Stimulated activated naive CD8-positive, alpha-beta T cell treated with anti-CD3 and anti-CD28 coated beads, Interleukin-15, Interleukin-2, amounts not matched to agents 100 ng/mL and 50 ng/mL, for 24 hours (primary cell): Measurements from ENCODE around the gene TRIM65.

Source experiments
- H3K27ac Mint-ChIP-seq: one replicate; pipeline ENCODE4 v1.8.0; 2021; ENCODE audit warnings: mild to moderate bottlenecking, mixed read lengths
- H3K27me3 Mint-ChIP-seq: one replicate; pipeline ENCODE4 v1.8.0; 2021; ENCODE audit warnings: mixed read lengths
- H3K36me3 Mint-ChIP-seq: one replicate; pipeline ENCODE4 v1.8.0; 2021; ENCODE audit warnings: low read depth, mixed read lengths
- H3K4me1 Mint-ChIP-seq: one replicate; pipeline ENCODE4 v1.8.0; 2021; ENCODE audit warnings: low read depth, mixed read lengths
- H3K4me3 Mint-ChIP-seq: one replicate; pipeline ENCODE4 v1.8.0; 2021; ENCODE audit warnings: mild to moderate bottlenecking, mixed read lengths
- H3K9me3 Mint-ChIP-seq: one replicate; pipeline ENCODE4 v1.8.0; 2021; ENCODE audit warnings: mixed read lengths

Gene TRIM65

GRCh38 chr17:75908201-75908600, 11.4 kb upstream of the TRIM65 start:
- Mint-ChIP-seq H3K4me1 (peaks cover 19% of the 10 kb centered on the region), H3K27me3 (no peaks in the 10 kb centered on the region), H3K4me3 (no peak overlapping the region), H3K27ac (no peak overlapping the region), H3K9me3 (no peaks in the 10 kb centered on the region), H3K36me3 (peaks cover 4% of the 10 kb centered on the region)

DNA sequence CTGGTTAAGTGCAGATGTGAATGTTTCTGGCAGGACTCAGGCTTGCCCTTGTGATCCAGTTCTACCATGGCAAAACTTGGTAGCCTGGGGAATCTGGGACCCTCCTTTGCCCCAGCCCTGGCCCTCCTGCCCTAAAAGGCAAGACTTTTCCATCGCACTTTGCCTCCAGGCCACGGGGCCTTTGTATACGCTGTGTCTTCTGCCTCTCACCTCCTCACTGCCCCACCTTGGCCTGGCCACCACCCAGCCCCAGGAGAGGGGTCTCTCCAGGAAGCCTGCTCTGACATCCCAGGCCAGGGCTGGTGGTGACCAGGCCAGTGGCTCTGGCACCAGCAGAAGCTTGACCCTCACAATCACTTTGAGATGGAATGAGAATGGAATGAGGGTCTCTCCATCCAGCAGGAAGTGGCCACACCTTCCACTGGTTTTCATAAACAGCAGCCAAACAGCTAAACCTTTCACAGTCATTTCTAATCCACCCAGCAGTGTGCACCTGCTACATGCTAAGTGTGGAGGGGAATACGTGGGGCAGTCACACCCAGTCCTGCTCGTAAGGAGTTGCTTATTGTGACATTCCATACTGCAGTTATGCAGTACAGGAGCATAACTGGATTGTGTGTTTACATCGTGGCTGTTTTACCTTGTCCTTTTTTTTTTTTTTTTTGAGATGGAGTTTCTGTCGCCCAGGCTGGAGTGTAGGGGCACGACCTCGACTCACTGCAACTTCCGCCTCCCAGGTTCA, 9.6 kb upstream of the TRIM65 start:
- Mint-ChIP-seq H3K4me3 (peak overlapping the region; percentile 31), H3K27ac (no peak overlapping the region), H3K4me1 (peaks cover 22% of the 10 kb centered on the region), H3K9me3 (no peaks in the 10 kb centered on the region), H3K36me3 (peaks cover 7% of the 10 kb centered on the region), H3K27me3 (no peaks in the 10 kb centered on the region)

DNA sequence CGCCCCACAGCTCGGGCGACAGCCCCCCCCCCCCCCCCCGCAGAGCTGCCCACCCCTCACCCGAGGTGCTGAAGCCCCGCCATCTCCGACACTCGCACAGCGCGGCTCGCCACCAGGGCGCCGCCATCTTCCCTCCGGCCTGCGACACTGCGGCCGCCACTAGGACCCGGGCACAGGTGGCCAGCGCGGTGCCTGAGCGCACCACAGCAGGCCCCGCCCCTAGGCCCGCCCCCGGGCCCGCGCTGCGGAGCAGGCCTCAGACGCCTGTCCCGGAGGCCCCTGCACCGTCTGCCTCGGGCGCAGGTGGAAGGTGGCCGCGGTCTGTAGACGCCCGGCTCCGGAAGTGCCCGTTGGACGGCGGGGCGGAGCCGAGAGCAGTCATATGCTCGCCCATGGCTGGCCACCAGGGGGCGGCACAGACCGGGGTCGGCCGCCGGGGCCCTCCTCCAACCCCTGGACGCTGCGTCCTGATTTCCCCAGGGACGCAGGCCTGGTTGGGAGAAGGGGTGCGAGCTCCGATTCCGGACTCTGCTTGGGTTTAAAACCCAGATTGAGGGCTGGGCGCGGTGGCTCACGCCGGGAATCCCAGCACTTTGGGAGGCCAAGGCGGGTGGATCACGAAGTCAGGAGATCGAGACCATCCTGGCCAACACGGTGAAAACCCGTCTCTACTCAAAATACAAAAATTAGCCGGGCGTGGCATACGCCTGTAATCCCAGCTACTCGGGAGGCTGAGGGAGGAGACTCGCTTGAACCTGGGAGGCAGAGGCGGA, 8.2 kb upstream of the TRIM65 start, which contains the start of gene MRPL38:
Gene MRPL38, minus strand, starts transcription at position 136 of the 773 bp plus-strand sequence. Its CDS starts 9 bp downstream, at position 127.
- peak within 1 kb of the TSS; percentile 99 for H3K4me3 Mint-ChIP-seq
- H3K4me1 Mint-ChIP-seq, result peaks cover 22% of the 10 kb centered on the region
- H3K27ac Mint-ChIP-seq, result peak within 1 kb of the TSS; percentile 95
- peaks cover 12% of the 10 kb centered on the region for H3K36me3 Mint-ChIP-seq
- H3K9me3 Mint-ChIP-seq, result no peaks in the 10 kb centered on the region
- H3K27me3 Mint-ChIP-seq, result no peaks in the 10 kb centered on the region

- H3K27me3 Mint-ChIP-seq, result no peaks in the 10 kb centered on the region
These were observed 5.7 kb upstream of the TRIM65 start for GRCh38 chr17:75902406-75902805.

DNA sequence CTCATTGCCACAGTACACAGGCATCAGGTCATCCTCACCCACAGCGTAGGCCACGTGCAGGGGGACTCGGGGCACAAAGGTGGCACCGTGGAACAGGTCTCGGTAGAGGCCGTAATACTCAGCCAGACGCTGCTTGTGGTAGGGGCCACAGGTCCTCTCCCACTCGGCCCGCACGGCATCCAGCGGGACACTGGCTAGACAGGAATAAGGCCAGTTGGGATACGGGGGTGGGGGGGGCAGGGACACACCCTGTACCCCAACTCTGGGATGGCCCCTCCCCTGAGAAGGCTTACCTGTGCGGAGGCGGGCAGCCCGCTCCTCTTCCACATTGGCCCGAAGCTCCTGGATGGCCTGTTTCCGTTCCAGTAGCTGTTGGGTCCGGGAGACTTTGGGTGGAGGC, 5.0 kb upstream of the TRIM65 start:
- Mint-ChIP-seq H3K36me3 (peaks cover 29% of the 10 kb centered on the region), H3K27ac (no peak overlapping the region), H3K4me3 (no peak overlapping the region), H3K4me1 (peaks cover 28% of the 10 kb centered on the region), H3K27me3 (no peaks in the 10 kb centered on the region), H3K9me3 (no peaks in the 10 kb centered on the region)

More at GRCh38 chr17:75902406-75902805, 5.7 kb upstream of the TRIM65 start:
- Mint-ChIP-seq H3K4me1 (peaks cover 26% of the 10 kb centered on the region), H3K4me3 (no peak overlapping the region), H3K36me3 (peaks cover 29% of the 10 kb centered on the region), H3K27ac (no peak overlapping the region), H3K9me3 (no peaks in the 10 kb centered on the region)

GRCh38 chr17:75900691-75901533, 4.2 kb upstream of the TRIM65 start:
- H3K4me3 Mint-ChIP-seq, result no peak overlapping the region
- no peaks in the 10 kb centered on the region for H3K9me3 Mint-ChIP-seq
- H3K4me1 Mint-ChIP-seq, result peaks cover 24% of the 10 kb centered on the region
- H3K36me3 Mint-ChIP-seq, result peaks cover 29% of the 10 kb centered on the region
- no peaks in the 10 kb centered on the region for H3K27me3 Mint-ChIP-seq
- no peak overlapping the region for H3K27ac Mint-ChIP-seq

DNA sequence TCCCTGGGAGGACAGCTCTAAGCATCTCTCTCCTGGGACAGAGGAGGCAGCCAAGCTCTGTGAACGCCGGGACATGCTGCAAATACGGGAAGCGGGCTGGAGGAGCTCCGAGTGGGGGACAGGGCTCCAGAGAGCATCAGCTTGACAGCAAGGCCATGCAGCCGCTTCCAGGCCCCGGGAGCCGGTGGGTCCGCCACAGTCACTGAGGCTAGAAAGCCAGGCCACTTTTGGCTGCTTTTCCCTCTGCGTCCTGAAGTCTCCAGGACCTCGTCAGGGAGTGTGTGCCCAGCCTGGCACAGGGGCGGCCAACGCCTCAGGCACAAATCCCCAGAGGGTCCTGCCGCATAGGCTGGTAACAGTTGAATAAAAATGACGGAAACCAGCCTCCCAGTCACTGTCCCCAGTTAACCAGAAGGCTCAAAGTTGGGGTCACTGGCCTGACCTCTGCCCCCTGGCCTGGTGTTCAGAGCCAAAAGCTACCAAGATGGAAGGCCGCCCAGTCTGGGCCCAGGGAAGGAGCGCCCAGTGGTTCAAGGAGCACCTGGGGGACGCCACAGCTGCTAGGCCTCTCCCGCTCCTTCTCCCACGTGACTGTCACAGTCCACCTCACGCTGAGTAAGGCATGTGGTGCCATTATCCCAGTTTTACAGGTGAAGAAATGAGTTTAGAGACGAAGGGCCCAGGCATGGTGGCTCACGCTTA, 3.2 kb upstream of the TRIM65 start:
- Mint-ChIP-seq H3K4me1 (peaks cover 27% of the 10 kb centered on the region), H3K27me3 (no peaks in the 10 kb centered on the region), H3K36me3 (peaks cover 37% of the 10 kb centered on the region), H3K27ac (no peak overlapping the region), H3K9me3 (no peaks in the 10 kb centered on the region), H3K4me3 (no peak overlapping the region)

- no peak overlapping the region for H3K4me3 Mint-ChIP-seq
- H3K36me3 Mint-ChIP-seq, result peaks cover 38% of the 10 kb centered on the region
- no peaks in the 10 kb centered on the region for H3K27me3 Mint-ChIP-seq
- H3K27ac Mint-ChIP-seq, result no peak overlapping the region
- H3K9me3 Mint-ChIP-seq, result no peaks in the 10 kb centered on the region
- peaks cover 28% of the 10 kb centered on the region for H3K4me1 Mint-ChIP-seq
These were observed 2.6 kb upstream of the TRIM65 start for GRCh38 chr17:75899353-75899752.

- Mint-ChIP-seq H3K9me3 (no peaks in the 10 kb centered on the region), H3K36me3 (peaks cover 40% of the 10 kb centered on the region)
These were observed 2.0 kb upstream of the TRIM65 start for GRCh38 chr17:75898791-75899190.

DNA sequence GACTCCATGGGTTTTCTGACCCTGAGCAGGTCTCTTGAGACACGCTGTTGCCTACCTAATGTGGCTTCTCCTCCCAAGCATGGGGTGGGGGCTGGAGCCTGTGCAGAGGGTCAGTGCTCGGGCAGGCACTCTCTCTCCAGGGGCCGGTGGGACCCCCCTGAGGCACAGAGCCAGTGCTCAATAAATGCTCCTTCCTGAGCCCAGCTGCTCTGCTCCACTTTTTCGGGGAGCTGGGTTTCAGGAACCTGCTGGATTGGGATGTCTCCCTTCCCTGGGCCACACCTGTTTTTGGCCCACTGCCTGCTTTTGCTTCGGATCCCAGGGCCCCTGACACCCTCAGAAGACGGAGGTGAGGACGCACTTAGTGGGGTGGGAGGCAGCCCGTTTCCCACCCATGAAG, 1.3 kb upstream of the TRIM65 start:
- H3K36me3 Mint-ChIP-seq, result peaks cover 41% of the 10 kb centered on the region
- no peaks in the 10 kb centered on the region for H3K9me3 Mint-ChIP-seq
- H3K27me3 Mint-ChIP-seq, result no peaks in the 10 kb centered on the region
- H3K4me1 Mint-ChIP-seq, result peaks cover 25% of the 10 kb centered on the region
- H3K27ac Mint-ChIP-seq, result no peak overlapping the region
- H3K4me3 Mint-ChIP-seq, result peak overlapping the region; percentile 54

More at GRCh38 chr17:75898791-75899190, 2.0 kb upstream of the TRIM65 start:
- Mint-ChIP-seq H3K27ac (no peak overlapping the region), H3K27me3 (no peaks in the 10 kb centered on the region), H3K4me1 (peaks cover 30% of the 10 kb centered on the region), H3K4me3 (no peak overlapping the region)

- Mint-ChIP-seq H3K4me3 (peak overlapping the region; percentile 54), H3K36me3 (peaks cover 41% of the 10 kb centered on the region), H3K9me3 (no peaks in the 10 kb centered on the region), H3K4me1 (peaks cover 23% of the 10 kb centered on the region), H3K27ac (peak overlapping the region; percentile 80), H3K27me3 (no peaks in the 10 kb centered on the region)
These were observed 639 bp upstream of the TRIM65 start for GRCh38 chr17:75897160-75898019.

DNA sequence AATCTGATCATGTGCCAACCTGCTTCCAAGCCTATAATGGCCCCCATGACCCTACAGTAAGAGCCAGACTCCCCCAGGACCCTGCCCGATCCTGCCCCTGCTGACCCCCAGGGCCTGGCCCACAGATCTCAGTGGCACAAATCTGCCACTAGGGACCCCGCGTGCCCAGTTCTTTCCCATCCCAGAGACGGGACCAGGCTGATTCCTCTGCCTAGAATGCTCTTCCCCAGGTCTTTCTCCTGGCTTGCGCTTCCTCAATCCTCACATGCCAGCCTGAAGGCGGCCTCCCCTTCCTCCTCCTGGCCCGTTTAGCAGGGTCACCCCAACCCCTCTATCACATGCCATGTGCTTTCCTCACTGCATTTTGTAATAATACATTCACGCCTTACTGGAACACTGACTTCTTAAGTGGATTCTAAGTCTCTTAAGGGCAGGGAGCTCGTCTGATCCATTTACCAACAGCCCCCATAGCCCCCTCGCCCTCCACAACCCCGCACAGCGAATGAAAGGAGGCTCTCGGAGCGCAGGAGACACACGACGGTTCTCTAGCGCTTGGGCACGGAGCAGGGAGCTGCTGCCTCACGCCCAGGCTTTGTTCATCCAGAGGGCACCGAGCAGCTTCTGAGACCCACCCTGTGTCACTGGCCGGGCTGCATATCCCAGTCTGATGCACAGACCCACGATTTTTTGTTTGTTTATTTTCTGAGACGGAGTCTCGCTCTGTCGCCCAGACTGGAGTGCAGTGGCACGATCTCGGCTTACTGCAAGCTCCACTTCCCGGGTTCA, 1.2 kb downstream of the TRIM65 start:
- Mint-ChIP-seq H3K4me3 (peak overlapping the region; percentile 86), H3K27me3 (no peaks in the 10 kb centered on the region), H3K27ac (peak overlapping the region; percentile 89), H3K36me3 (peaks cover 38% of the 10 kb centered on the region), H3K4me1 (peaks cover 24% of the 10 kb centered on the region), H3K9me3 (no peaks in the 10 kb centered on the region)
